Measurements from ENCODE around the gene CIDEB.

The CIDEB gene

DNA sequence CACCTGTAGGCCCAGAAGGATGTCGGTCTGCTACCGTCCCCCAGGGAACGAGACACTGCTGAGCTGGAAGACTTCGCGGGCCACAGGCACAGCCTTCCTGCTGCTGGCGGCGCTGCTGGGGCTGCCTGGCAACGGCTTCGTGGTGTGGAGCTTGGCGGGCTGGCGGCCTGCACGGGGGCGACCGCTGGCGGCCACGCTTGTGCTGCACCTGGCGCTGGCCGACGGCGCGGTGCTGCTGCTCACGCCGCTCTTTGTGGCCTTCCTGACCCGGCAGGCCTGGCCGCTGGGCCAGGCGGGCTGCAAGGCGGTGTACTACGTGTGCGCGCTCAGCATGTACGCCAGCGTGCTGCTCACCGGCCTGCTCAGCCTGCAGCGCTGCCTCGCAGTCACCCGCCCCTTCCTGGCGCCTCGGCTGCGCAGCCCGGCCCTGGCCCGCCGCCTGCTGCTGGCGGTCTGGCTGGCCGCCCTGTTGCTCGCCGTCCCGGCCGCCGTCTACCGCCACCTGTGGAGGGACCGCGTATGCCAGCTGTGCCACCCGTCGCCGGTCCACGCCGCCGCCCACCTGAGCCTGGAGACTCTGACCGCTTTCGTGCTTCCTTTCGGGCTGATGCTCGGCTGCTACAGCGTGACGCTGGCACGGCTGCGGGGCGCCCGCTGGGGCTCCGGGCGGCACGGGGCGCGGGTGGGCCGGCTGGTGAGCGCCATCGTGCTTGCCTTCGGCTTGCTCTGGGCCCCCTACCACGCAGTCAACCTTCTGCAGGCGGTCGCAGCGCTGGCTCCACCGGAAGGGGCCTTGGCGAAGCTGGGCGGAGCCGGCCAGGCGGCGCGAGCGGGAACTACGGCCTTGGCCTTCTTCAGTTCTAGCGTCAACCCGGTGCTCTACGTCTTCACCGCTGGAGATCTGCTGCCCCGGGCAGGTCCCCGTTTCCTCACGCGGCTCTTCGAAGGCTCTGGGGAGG is 3.1 kb upstream of the CIDEB start, which contains the start of gene LTB4R:
Gene LTB4R (plus strand): TSS at position 857 of the 959 bp plus-strand sequence. CDS start 4,150 bp downstream, outside the sequence.
- Histone ChIP-seq H3K27me3 (ENCODE audit: insufficient read depth, low read length) (no peaks in the 10 kb centered on the region), H3K36me3 (ENCODE audit: insufficient read depth, low read length) (peaks cover 3% of the 10 kb centered on the region), H3K4me3 (ENCODE audit: low read depth, low read length) (peak within 1 kb of the TSS; percentile 70), H3K4me1 (ENCODE audit: control insufficient read depth, insufficient read depth, low read length, unreplicated experiment) (peaks cover 29% of the 10 kb centered on the region), H3K79me2 (ENCODE audit: control insufficient read depth, insufficient read depth, low read length, unreplicated experiment) (no peaks in the 10 kb centered on the region), H3K27ac (ENCODE audit: low read depth, low read length) (peak within 1 kb of the TSS; percentile 33; the same call in 1 of the 2 replicates), H2AFZ (ENCODE audit: low read length, unreplicated experiment) (peak within 1 kb of the TSS; percentile 49)

DNA sequence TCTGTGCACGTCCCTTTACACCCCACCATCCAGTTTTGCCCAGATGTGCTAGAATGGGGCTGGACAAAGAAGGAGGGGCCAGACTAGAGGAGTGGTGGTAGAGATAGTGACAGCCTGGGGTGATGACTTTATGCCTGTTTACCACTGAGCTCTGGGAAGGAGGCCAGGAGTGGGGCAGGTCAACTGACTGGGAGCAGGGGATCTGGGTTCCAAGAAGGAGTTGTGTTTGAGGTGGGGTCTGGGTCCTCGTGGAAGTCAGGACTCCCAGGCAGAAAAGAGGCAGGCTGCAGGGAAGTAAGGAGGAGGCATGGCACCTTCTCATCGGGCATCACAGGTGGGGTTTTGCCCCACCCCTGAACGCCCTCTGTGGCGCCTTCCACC is 2.5 kb upstream of the CIDEB start:
- H3K27me3 ChIP-seq (ENCODE audit: insufficient read depth, low read length): no peaks in the 10 kb centered on the region
- H3K27ac ChIP-seq (ENCODE audit: low read depth, low read length): no peak overlapping the region
- H3K79me2 ChIP-seq (ENCODE audit: control insufficient read depth, insufficient read depth, low read length, unreplicated experiment): no peaks in the 10 kb centered on the region
- H3K4me1 ChIP-seq (ENCODE audit: control insufficient read depth, insufficient read depth, low read length, unreplicated experiment): peaks cover 29% of the 10 kb centered on the region
- peak overlapping the region; percentile 70 for H3K4me3 ChIP-seq (ENCODE audit: low read depth, low read length)
- no peak overlapping the region for H2AFZ ChIP-seq (ENCODE audit: low read length, unreplicated experiment)
- peaks cover 7% of the 10 kb centered on the region for H3K36me3 ChIP-seq (ENCODE audit: insufficient read depth, low read length)

DNA sequence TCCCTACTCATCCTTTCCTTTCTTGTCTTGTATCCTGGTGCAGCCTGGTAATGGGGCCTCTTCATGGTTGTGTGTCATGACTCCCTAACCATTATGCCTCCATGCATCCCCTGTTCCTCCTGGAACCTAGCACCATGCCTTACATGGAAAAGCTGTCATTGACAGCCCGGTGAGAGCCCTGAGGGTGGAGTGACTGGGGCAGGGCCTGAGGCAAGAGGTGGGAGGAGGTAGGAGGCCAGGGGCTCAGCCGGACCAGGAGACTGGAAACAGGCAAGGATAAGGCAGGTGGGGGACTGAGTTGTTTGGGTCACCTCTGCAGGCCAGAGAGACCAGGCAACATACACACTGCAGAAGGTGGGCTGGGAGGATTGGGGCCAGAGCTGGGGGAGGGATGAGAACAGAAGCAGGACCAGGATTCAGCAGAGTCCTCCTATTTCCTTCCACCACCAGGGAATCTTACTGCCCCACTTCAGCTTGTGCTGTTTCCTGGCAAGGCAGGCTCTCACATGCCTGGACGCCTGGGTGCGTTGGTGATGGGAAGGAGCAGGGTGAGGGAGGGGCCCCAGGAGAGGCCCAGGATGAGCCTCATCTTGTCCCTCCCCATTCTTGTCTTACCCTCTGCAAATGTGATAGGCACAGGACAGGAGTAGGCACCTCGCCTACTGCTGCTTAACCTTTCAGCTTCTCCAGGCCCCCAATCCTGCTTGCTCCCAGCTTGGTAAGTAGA is 1.9 kb upstream of the CIDEB start, which contains the start of gene LTB4R2:
Gene LTB4R2 (plus strand): TSS at position 603 of the 727 bp plus-strand sequence. CDS start 525 bp downstream, outside the sequence.
- H3K4me1 ChIP-seq (ENCODE audit: control insufficient read depth, insufficient read depth, low read length, unreplicated experiment): peaks cover 29% of the 10 kb centered on the region
- peak within 1 kb of the TSS; percentile 70 for H3K4me3 ChIP-seq (ENCODE audit: low read depth, low read length)

DNA sequence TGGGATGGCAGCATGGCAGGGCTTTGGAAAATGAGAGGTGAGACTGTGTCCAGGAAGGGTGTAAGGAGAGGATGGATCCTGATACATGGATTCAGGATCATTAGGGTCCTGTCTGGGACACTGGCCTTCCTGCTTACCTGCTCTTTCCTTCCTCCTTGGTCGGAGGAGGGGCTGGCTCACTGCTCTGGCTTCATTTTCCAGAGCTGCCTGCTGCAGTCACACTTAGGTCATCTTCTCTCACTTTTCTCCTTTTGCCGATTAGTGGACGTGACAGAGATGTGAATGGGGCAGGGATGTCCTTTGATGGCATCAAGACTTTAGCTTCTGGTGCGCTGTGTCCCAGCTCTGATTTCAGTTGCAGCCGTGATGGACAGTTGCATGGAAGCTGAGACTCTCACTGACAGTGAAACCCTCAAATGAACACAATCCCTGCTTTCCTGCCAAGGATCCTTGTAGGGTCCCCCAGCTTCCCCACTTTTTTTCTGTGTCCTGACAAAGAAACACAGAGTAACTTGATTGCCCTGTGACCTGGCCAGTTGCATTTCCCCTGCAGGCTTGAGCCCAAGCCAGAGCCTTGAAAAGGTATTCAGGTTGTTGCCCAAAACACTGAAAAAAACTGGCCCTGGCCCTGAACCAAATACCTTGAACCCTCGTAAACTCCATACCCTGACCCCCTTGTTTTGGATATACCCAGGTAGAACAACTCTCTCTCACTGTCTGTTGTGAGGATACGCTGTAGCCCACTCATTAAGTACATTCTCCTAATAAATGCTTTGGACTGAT is 756 bp upstream of the CIDEB start:
- H2AFZ ChIP-seq (ENCODE audit: low read length, unreplicated experiment): no peak overlapping the region
- no peak overlapping the region for H3K4me3 ChIP-seq (ENCODE audit: low read depth, low read length)
- H3K4me1 ChIP-seq (ENCODE audit: control insufficient read depth, insufficient read depth, low read length, unreplicated experiment): peaks cover 29% of the 10 kb centered on the region
- no peaks in the 10 kb centered on the region for H3K79me2 ChIP-seq (ENCODE audit: control insufficient read depth, insufficient read depth, low read length, unreplicated experiment)
- H3K27ac ChIP-seq (ENCODE audit: low read depth, low read length): no peak overlapping the region
- H3K27me3 ChIP-seq (ENCODE audit: insufficient read depth, low read length): no peaks in the 10 kb centered on the region
- peaks cover 11% of the 10 kb centered on the region for H3K36me3 ChIP-seq (ENCODE audit: insufficient read depth, low read length)

More for the DNA sequence above, 1.9 kb upstream of the CIDEB start, which contains the start of gene LTB4R2:
- Histone ChIP-seq H3K27me3 (ENCODE audit: insufficient read depth, low read length) (no peaks in the 10 kb centered on the region), H3K36me3 (ENCODE audit: insufficient read depth, low read length) (peaks cover 7% of the 10 kb centered on the region), H2AFZ (ENCODE audit: low read length, unreplicated experiment) (no peak within 1 kb of the TSS), H3K27ac (ENCODE audit: low read depth, low read length) (no peak within 1 kb of the TSS), H3K79me2 (ENCODE audit: control insufficient read depth, insufficient read depth, low read length, unreplicated experiment) (no peaks in the 10 kb centered on the region)

DNA sequence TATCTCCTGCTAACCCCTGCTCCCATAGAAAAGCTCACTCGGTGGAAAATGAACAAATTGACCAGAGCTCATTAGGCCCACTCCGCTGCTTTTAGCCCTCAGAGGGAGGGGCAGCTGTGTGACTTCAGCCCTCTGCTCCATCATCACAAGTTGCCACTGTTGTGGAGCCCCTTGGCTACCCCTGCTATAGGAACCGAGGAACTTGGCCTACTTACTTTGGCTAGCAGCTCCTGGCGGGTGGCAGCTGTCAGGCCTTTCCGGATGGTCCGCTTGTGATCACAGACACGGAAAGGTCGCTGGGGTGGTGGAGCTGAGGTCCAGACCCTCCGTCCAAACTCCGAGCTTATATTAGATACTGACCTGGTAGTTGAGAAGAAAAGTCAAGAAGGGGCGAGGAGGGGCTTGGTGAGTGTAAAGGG is 612 bp downstream of the CIDEB start:
- Histone ChIP-seq H3K79me2 (ENCODE audit: control insufficient read depth, insufficient read depth, low read length, unreplicated experiment) (no peaks in the 10 kb centered on the region), H3K27ac (ENCODE audit: low read depth, low read length) (no peak overlapping the region), H3K4me3 (ENCODE audit: low read depth, low read length) (no peak overlapping the region), H3K27me3 (ENCODE audit: insufficient read depth, low read length) (no peaks in the 10 kb centered on the region), H3K36me3 (ENCODE audit: insufficient read depth, low read length) (peaks cover 12% of the 10 kb centered on the region), H3K4me1 (ENCODE audit: control insufficient read depth, insufficient read depth, low read length, unreplicated experiment) (peaks cover 27% of the 10 kb centered on the region), H2AFZ (ENCODE audit: low read length, unreplicated experiment) (no peak overlapping the region)

DNA sequence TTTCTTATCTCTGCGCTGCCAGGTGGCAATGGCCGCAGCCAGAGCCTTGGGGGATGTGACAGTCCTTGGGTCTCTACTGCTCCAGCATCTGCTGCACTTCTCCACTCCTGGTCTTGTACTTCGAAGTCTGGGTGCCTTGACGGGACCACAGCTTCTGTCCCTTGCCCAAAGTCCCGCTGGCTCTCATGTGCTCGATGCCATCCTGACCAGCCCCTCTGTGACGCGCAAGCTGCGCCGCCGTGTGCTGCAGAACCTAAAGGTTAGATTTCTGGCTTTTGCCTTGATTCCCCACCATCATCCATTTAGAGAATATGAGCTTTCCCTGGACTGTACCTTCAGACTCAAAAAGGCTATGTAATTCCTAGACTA is 3.8 kb downstream of the CIDEB start:
- Histone ChIP-seq H3K27ac (ENCODE audit: low read depth, low read length) (no peak overlapping the region), H3K79me2 (ENCODE audit: control insufficient read depth, insufficient read depth, low read length, unreplicated experiment) (peaks cover 20% of the 10 kb centered on the region), H2AFZ (ENCODE audit: low read length, unreplicated experiment) (no peak overlapping the region), H3K36me3 (ENCODE audit: insufficient read depth, low read length) (peaks cover 17% of the 10 kb centered on the region), H3K4me1 (ENCODE audit: control insufficient read depth, insufficient read depth, low read length, unreplicated experiment) (peaks cover 12% of the 10 kb centered on the region), H3K27me3 (ENCODE audit: insufficient read depth, low read length) (no peaks in the 10 kb centered on the region), H3K4me3 (ENCODE audit: low read depth, low read length) (no peak overlapping the region)

DNA sequence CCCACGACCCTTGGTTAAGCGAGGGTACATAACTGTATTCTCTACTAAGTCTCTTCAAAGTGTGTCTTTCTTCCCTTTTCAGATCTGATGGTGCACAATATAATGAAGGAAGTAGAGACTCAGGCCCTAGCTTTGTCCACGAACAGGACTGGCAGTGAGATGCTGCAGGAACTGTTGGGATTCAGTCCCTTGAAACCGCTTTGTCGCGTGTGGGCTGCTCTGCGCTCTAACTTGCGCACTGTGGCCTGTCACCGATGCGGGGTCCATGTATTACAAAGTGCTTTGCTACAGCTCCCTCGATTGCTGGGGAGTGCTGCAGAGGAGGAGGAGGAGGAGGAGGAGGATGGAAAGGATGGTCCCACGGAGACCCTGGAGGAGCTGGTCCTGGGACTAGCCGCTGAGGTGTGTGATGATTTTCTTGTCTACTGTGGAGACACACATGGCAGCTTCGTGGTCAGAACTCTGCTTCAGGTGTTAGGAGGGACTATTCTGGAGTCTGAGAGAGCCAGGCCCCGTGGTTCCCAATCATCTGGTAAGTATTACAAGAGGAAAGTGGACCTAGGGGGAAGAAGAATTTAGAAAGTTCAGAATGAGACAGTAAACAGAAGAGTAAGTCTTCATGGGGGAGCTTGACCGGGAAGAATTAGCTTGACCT is 7.3 kb downstream of the CIDEB start:
- H3K27ac ChIP-seq (ENCODE audit: low read depth, low read length): no peak overlapping the region
- peaks cover 10% of the 10 kb centered on the region; the same call in 1 of the 2 replicates for H3K36me3 ChIP-seq (ENCODE audit: insufficient read depth, low read length)
- peaks cover 25% of the 10 kb centered on the region for H3K4me1 ChIP-seq (ENCODE audit: control insufficient read depth, insufficient read depth, low read length, unreplicated experiment)
- H3K4me3 ChIP-seq (ENCODE audit: low read depth, low read length): peak overlapping the region; percentile 92
- peaks cover 20% of the 10 kb centered on the region for H3K79me2 ChIP-seq (ENCODE audit: control insufficient read depth, insufficient read depth, low read length, unreplicated experiment)
- H2AFZ ChIP-seq (ENCODE audit: low read length, unreplicated experiment): no peak overlapping the region
- no peaks in the 10 kb centered on the region for H3K27me3 ChIP-seq (ENCODE audit: insufficient read depth, low read length)

DNA sequence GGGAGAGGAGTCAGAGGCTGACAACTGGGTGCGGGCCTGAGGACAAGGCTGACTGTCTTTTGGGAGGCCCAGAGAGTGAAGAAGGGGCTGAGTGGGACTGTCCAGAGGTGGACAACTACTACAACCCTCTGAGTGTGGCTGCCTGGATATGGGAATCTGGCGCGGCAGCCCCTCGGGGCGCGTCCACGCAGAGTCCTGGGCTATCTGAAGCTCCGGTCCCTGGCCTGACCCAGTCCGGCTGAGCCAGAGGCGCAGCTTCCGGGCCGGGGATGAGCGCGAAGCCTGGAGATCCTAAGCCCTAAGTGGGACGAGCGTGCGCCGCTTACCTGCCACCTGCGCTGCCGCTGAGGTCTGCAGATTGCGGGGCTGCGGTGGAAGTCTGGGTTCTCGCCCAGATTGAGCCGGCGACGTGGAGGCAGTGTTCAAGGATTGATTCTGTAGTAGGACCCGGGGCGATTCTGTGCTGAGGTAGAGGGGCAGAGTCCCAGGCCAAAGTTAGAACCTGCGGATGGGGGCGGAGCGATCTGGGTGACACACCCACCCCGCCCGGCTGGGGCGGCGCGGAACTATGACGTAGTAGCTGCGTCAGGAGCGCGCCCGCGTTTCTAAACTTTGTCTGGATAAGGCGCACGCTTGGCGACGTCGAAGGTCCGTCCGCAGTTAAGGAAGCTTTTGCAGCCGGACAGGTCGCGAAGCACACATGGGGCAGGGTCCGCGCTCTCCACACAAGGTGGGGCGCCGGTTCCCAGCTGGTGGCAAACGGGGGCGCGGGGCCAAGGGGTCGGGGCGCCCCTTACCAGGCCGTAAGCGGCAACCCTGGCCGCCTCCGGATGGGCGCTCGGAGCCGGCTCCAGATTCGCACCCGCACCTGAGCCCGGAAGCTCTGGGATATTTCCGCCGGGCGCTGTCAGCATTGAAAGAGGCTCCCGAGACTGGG is 8.3 kb downstream of the CIDEB start, which contains the start of the genes DHRS1 and NOP9:
Gene DHRS1 (minus strand): TSS at position 526 of the 937 bp plus-strand sequence. CDS start 674 bp downstream, outside the sequence.
Gene NOP9 (plus strand): TSS at position 596 of the 937 bp plus-strand sequence. CDS start 105 bp downstream, at position 701.
- Histone ChIP-seq H3K36me3 (ENCODE audit: insufficient read depth, low read length) (peaks cover 10% of the 10 kb centered on the region; the same call in 1 of the 2 replicates), H3K27ac (ENCODE audit: low read depth, low read length) (peak within 1 kb of the TSS; percentile 29; the same call in 1 of the 2 replicates), H3K27me3 (ENCODE audit: insufficient read depth, low read length) (no peaks in the 10 kb centered on the region)

DNA sequence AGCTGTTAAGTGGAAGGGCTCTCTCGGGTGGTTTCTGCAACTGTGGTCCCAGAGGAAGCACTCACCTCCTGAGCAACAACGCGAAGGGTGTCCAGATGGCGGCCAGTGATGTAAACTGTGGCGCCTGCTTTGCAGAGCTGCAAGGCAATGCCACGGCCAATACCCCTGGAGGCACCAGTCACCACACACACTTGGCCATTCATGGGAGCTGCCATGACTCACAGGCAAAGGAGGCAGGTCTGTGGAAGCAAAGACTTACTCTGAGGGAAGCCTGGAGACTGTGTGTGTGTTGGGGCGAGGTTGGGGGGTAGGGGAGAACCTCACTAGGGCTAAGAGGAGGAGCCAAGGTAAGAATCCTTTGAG is 8.9 kb downstream of the CIDEB start:
- Histone ChIP-seq H3K36me3 (ENCODE audit: insufficient read depth, low read length) (0 out of 2 replicates have a peak, but pooled peaks cover 5% of the 10 kb centered on the region), H3K4me1 (ENCODE audit: control insufficient read depth, insufficient read depth, low read length, unreplicated experiment) (peaks cover 25% of the 10 kb centered on the region), H3K79me2 (ENCODE audit: control insufficient read depth, insufficient read depth, low read length, unreplicated experiment) (peaks cover 20% of the 10 kb centered on the region), H3K27ac (ENCODE audit: low read depth, low read length) (peak overlapping the region; percentile 9; the same call in 1 of the 2 replicates), H3K27me3 (ENCODE audit: insufficient read depth, low read length) (no peaks in the 10 kb centered on the region), H3K4me3 (ENCODE audit: low read depth, low read length) (peak overlapping the region; percentile 92), H2AFZ (ENCODE audit: low read length, unreplicated experiment) (peak overlapping the region; percentile 91)

More for the DNA sequence above, 8.3 kb downstream of the CIDEB start, which contains the start of the genes DHRS1 and NOP9:
- peaks cover 25% of the 10 kb centered on the region for H3K4me1 ChIP-seq (ENCODE audit: control insufficient read depth, insufficient read depth, low read length, unreplicated experiment)
- H3K79me2 ChIP-seq (ENCODE audit: control insufficient read depth, insufficient read depth, low read length, unreplicated experiment): peaks cover 20% of the 10 kb centered on the region
- peak within 1 kb of the TSS; percentile 91 for H2AFZ ChIP-seq (ENCODE audit: low read length, unreplicated experiment)
- H3K4me3 ChIP-seq (ENCODE audit: low read depth, low read length): peak within 1 kb of the TSS; percentile 92
